Middle frontal gyrus (tissue), 1 donor: ENCODE data around the gene ATP2C2.
"Not testable (repeated sequence)": the region's sequence is repeated elsewhere in the genome, so short reads cannot be mapped to it uniquely, and the experiment has no call there.

Experiments
- DNase-seq: peaks from one replicate; pipeline ENCODE4 v3.0.0-alpha.2; 2015; ENCODE audit warnings: low spot score; ENCODE audit errors: extremely low spot score

The ATP2C2 gene

GRCh38 chr16:84396082-84396481 lies 27.7 kb downstream of the ATP2C2 start:
- DNase-seq: not testable (repeated sequence)

GRCh38 chr16:84396537-84397008 lies 28.2 kb downstream of the ATP2C2 start:
- no peak for DNase-seq

GRCh38 chr16:84397090-84397489 lies 28.8 kb downstream of the ATP2C2 start:
- no peak for DNase-seq

- no peak for DNase-seq
Measured at GRCh38 chr16:84398701-84399100, 30.4 kb downstream of the ATP2C2 start.

GRCh38 chr16:84399912-84400311 lies 31.6 kb downstream of the ATP2C2 start:
- not testable (repeated sequence) for DNase-seq

- not testable (repeated sequence) for DNase-seq
Measured at GRCh38 chr16:84403435-84403834, 35.1 kb downstream of the ATP2C2 start.

GRCh38 chr16:84404324-84404723 lies 36.0 kb downstream of the ATP2C2 start:
- DNase-seq: no peak

- no peak for DNase-seq
Measured at GRCh38 chr16:84404936-84405639, 36.8 kb downstream of the ATP2C2 start.

- peak; percentile 77 for DNase-seq
Measured at GRCh38 chr16:84406006-84406963, 37.9 kb downstream of the ATP2C2 start.

GRCh38 chr16:84407588-84408313 lies 39.4 kb downstream of the ATP2C2 start:
- DNase-seq: no peak

GRCh38 chr16:84408314-84408690 lies 40.0 kb downstream of the ATP2C2 start:
- DNase-seq: no peak

- no peak for DNase-seq
Measured at GRCh38 chr16:84408856-84409255, 40.5 kb downstream of the ATP2C2 start.

GRCh38 chr16:84410361-84411138 lies 42.2 kb downstream of the ATP2C2 start:
- no peak for DNase-seq

- DNase-seq: no peak
Measured at GRCh38 chr16:84411768-84412167, 43.4 kb downstream of the ATP2C2 start.

- no peak for DNase-seq
Measured at GRCh38 chr16:84412262-84412661, 43.9 kb downstream of the ATP2C2 start.

- DNase-seq: no peak
Measured at GRCh38 chr16:84413244-84414004, 45.1 kb downstream of the ATP2C2 start.

- DNase-seq: no peak
Measured at GRCh38 chr16:84414789-84415326, 46.5 kb downstream of the ATP2C2 start.

- DNase-seq: no peak
Measured at GRCh38 chr16:84416407-84417321, 48.3 kb downstream of the ATP2C2 start.
